ENCODE measurements around the gene PDE4B.
A peak's percentile ranks its signal among the peaks of the same experiment; 100 is the strongest.
"Not testable (repeated sequence)": the region's sequence is repeated elsewhere in the genome, so short reads cannot be mapped to it uniquely, and the experiment has no call there.

PDE4B gene

DNA sequence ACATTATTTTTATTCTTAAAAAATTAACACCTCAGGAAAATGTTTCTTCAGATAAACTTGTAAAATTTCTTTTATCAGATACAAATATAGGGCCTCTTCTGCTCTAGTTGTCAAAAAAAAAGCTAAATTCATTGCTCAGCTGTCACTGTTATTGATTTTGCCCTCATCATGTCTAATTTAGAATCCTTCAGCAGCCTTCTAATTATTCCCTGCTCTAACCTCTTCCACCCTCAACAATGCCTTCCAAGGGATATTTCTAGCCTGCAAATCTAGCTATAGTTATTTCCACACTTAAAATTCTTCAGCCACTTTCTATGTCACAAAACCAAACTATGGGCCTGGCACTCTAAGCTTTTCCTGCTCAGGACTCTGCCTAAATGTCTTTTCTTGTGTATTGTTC lies 25.2 kb downstream of the PDE4B start:
- no peak for DNase-seq

DNA sequence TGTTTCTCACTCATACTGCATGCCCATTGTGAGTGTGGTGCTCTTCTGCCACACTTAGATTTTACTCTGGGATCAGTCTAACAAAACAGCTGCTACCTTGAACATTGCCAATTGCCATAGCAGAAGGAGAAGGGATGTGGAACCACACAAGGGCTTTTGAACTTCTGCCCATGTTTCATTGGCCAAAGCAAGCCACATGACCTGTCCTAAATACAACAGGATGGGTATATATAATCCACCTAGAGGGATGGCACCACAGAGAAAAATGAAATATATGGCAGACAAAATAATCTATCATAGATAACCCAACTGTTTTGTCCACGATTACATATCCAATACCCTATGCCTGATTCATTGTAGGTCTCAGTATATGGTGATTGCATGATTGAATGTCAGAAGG lies 26.3 kb downstream of the PDE4B start:
- DNase-seq, result no peak

DNA sequence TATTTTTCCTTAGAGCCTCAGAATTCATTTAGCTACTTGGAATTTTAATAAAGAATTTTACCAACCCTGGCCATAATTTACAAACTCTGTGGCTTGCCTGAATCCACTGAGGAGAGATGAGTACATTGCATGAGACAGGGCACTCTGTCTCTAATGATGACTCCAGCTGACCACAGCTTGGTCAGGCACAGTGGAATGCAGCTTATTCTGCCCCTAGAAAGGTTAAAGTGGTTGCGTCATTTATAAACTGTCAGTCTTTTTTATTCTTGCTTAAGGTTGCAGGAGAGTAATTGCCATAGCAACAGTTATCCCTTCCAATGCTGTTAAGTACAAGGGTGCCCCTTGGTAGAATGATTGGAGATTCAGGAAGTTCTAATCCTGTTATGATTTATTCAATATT lies 28.3 kb downstream of the PDE4B start:
- DNase-seq, result no peak

DNA sequence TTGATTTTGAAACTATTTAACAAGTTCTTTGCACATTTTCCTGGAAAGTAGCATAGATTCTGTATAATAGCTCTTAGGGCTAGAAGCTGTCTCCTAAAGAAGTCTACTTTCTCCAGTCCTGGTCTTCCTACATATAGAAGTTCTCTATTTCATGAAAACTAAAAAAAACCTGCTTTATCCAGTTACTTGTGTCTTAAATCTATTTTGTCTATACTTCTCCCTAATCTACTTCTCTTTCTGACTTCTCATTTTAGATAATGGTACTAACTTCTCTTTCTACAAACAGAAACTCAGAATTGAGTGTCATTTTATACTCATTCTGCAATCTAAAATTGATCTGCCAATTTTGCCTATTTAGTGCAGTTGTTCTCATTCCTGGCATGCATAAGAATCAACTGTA lies 28.7 kb downstream of the PDE4B start:
- DNase-seq, result no peak

DNA sequence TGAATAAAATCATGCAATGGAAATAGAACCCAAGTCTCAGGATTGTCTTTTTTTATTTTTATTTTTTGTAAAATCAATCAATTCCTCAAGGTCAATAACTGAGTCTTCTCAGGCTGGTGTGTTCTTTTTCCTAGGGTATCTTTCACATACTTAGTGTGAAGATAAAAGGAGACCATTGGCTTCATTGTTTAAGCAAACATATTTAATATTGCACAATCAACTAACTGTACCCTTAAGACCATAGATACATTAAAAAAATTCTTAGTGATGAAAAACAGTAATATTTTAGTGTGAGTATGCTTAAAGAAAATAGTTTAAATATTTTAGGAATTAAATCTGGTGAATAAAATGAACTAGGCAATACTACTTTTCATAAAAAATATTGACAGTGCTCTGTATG lies 31.4 kb downstream of the PDE4B start:
- no peak for DNase-seq

DNA sequence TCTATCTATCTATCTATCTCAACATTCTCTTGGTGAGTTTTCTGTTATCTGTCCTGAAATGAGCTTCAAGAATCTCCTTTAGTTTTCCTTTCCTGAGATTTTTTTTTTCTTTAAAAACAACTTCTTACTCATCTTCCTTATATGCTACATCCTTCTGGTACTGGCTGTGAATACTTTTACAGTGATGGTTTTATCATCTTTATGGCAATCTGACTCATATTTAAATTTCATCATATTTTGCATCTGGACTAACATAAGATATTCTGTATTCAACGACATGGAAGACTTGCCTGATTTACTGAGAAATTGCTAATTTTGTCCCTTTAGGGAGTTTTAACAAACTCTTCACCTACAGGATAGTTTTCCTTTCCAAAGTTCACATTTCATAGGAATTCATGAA lies 33.0 kb downstream of the PDE4B start:
- no peak for DNase-seq

DNA sequence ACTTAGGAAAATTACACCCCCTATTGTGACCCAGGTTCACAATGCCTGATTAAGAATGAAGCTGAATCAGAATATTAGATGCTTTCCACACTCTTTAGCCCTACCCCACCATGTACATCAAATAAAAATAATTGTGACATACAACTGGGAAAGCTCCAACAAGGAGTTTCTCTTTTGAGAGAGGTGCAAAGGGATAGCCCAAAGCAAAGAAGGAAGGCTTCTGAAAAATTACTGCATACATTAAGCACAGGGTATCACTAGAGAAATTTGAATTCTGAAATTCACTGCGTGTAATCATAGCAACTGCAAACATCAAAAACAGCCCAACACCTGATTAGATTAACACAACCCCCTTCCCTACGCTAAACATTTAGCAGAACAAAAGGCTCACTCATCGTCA lies 34.1 kb downstream of the PDE4B start:
- no peak for DNase-seq

DNA sequence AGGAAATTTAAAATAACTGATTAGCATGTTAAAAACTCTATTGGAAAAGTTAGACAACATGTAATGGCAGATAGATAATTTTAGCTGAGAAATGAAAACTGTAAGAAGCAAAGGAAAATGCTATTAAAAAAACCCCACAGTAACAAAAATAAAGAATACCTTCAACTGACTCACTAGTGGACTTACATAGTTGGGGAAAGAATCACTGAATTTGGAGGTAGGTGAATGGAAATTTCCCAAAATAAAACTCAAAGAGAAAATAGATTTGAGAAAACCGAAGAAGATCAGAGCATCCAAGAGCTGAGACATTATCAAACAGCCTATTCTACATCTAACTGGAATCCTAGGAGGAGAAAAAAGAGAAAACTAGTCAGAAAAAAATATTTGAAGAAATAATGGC lies 34.7 kb downstream of the PDE4B start:
- DNase-seq, result no peak

DNA sequence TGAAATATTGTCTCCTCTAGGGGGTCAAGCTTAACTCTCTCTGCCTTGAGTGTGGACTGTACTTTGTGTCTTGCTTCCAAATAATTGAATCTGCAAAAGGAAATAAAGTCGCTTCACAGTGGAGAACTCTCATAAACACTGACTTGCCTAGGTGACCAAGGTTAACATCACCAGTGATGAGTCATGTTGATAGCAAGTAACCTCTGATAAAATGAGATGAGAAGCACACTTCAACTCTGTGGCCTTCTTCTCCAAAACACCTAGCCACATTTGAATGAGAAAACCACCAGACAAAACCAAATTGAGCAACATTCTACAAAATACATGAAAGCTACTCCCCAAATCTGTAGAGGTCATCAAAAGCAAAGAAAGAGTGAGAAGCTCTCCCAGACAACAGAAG lies 37.6 kb downstream of the PDE4B start:
- no peak for DNase-seq

DNA sequence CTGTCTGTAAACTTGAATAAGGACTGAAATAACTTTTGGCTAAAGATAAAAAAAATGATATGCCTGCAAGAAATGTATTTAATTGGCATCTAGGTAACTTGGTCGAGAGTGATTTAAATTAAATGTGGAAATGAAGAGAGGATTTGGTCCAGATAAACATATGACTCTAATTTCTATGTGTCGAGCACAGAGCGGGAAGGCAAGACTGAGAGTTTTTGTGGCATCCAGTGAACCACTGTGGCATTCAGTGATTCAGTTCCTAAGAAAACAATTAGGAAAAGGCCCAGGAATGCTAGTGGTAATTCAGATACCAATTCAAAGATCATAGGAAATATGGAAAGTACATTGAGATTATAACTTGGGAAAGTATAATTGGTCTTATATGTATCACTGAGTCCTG lies 39.6 kb downstream of the PDE4B start:
- no peak for DNase-seq

DNA sequence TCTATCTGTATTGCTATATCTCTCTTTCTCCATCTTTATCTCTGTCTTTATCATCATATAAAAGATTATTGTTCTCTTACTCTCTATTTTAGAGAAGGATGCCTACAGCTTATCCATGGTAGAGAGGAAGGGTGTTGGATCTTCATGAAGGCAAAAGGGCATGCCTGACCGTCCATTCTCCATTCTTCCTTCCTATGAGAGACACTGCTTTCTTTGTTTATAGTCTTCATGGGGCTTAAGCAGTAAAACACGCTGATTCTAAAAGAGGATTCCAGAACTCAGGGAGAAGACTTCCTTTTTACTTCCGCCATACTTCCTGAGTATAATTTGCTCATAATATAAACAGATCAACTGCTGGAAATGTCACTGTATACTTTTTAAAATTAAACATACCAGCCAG lies 44.0 kb downstream of the PDE4B start:
- no peak for DNase-seq

DNA sequence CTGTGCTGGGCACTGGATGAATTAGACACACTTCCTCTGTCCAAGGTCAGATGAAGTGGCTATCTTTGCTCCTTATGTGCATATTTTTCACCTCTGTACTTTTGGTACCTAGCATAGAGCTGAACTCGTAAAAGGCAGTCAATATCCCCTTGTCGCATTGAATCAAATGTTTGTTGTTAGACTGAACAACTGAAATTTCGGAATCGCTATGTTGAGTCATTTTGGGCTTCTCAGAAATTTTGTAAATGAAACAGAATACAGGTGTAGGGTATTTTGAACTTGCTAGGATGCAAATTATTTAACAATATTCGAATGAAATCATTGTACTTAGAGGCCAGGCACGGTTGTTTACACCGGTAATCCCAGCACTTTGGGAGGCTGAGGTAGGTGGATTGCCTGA lies 48.0 kb downstream of the PDE4B start:
- no peak for DNase-seq

DNA sequence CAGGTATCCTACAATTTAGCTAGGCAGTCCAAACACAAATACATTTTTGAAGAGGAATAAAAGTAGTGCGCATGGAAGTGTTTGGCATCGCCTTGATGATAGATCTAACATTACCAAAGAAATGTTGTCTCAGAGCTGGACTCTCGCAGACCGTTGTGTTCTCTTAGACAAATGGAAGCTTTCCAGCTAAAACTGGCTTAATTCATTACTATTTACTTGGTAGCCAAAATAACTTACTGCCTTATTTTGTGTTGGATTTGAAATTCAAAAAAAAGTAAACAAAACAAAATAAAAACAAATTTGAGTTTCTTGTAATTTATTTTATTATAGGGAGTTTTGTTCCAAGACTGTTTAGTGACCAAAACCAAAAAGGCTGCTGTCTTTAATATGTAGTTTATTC lies 51.6 kb downstream of the PDE4B start:
- DNase-seq, result no peak

DNA sequence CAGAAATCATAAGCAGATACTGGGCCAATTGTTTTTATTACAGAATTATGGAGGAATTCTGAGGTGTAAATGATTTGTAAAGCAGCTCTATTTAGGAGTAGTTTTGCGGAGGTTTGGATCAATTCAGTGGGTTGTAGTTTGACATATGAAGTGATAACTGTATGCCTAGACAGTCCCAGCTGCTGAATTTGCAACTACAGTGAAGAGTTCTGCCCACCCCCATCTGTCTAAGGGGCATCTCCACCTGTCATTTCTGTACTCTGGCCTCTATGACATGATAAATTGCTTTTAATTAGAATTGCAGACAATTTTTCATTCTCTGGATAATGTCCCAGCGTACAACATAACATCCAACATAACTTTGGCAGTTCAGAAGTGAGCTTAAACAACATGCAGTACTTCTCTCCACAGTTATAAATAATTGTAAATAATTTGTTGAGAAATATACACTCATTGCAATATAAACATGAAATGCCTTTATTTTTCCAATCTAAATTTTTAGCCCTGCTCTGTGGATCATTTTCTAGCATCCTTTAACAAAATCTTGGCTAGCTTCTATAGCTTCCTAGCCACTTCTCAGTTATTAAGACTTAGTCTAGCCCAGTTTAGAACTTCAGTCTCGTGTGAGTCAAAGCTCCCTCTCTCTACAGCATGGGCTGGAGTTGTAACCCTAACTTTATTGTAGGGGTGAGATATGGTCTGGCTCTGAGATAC lies 52.3 kb downstream of the PDE4B start:
- peak; percentile 87 for DNase-seq

DNA sequence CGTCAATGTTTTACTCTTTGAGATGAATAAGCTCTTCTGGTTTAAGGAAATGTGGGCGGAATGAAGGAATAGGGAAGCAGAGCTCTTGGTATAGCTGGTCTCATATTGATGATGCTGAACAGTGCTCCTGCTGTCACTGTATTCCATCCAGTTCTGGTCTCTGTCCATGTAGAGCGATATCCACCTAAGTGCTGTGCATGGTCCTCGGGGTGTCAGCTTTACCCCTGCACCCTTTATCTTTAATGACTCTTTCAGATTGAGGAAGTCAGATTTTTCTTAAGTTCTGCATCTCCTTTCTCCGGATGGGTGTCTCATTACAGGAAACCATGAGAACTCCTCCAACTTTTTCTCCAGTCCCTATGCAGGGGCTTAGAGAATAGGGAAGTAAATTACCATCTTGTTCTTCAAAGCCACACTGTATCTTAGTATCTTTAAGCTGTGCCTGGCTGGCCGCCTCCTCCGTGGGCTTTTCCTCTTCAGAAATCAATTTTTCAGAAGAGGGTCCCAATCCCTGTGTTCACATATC lies 52.9 kb downstream of the PDE4B start:
- no peak for DNase-seq

DNA sequence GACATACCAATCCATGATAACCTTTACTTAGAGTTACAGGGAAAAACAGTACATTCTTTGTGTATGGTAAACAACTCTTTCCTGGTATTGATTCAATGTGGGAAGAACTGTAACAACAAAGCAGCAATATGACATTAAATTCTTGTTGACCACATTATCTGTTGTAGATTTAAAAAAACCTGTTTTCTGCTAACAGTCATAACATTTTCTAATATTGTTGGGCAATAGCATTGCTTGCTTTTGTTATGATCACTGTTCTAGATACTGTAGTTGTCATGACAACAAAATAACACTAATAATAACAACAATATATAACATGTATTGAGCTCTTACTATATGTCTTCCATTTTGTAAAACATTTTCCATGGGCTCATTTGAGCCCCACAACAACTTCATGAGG lies 54.2 kb downstream of the PDE4B start:
- DNase-seq, result no peak

DNA sequence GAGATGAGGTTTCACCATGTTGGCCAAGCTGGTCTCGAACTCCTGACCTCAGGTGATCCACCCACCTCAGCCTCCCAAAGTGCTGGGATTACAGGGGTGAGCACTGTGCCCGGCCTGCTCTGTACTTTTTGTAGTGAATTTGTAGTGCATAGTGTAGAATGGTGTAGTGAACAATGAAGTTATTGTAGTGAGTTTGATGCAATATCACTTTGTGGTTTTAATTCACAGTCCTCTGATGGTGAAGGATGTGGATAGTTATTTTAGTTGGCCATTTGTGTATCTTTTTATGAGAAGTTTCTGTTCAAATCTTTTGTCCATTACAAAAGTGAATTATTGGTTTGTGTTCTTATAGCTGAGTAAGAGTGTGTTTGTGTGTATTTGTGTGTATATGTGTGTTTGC lies 57.6 kb downstream of the PDE4B start:
- DNase-seq, result no peak

DNA sequence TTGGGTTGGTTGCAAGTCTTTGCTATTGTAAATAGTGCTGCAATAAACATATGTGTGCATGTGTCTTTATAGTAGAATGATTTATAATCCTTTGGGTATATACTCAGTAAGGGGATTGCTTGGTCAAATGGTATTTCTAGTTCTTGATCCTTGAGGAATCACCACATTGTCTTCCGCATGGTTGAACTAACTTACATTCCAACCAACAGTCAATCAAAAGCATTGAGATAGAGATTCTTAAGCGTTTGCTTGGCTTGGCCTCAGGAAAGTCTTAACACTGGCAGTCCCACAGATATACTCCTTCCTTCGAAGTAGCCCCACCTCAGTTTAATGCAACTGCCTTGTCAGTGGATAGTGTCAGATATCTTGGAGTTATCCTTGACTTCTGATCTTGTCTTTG lies 63.9 kb downstream of the PDE4B start:
- DNase-seq, result not testable (repeated sequence)

DNA sequence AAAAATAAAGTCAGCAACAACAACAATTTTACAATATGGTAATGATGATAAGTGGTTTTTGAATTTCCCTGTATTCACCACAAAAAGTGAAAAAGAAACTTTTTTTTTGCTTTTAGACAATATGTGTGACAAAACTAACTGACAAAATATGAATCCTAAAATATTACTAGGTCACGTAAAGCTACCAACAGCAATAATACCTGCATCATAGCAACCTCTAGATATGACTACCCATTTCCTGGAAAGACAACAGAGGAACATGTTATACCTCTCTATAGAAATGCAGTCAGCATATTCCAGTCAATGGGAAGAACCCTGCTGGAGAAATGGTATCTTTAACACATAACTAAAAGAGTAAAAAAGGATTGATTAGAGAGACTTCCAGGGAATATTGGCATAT lies 73.7 kb downstream of the PDE4B start:
- DNase-seq, result no peak

DNA sequence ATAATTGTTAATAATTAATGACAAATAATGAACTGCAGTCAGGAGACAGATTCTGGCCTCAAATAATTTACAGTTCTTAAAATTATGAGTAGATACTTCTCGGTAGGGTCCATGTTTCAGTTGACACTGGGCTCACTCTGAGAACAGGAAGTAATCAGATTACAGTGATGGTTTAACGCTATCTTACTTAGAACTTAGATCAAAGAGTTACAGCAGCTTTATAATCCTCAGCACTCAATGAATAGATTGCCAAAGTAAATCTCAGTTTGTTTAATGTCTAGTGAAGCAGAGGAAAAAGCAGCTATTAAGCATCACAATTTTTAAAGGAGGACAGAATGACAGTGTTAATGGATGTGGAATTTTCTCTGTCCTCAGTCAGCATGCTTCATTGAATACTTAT lies 79.6 kb downstream of the PDE4B start:
- DNase-seq, result no peak

DNA sequence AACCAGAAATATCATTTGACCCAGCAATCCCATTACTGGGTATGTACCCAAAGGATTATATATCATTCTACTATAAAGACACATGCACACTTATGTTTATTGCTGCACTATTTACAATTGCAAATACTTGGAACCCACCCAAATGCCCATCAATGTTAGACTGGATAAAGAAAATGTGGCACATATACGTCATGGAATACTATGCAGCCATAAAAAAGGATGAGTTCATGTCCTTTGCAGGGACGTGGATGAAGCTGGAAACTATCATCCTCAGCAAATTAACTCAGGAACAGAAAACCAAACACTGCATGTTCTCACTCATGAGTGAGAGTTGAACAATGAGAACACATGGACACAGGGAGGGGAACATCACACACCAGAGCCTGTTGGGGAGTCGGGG lies 85.6 kb downstream of the PDE4B start:
- DNase-seq, result not testable (repeated sequence)

DNA sequence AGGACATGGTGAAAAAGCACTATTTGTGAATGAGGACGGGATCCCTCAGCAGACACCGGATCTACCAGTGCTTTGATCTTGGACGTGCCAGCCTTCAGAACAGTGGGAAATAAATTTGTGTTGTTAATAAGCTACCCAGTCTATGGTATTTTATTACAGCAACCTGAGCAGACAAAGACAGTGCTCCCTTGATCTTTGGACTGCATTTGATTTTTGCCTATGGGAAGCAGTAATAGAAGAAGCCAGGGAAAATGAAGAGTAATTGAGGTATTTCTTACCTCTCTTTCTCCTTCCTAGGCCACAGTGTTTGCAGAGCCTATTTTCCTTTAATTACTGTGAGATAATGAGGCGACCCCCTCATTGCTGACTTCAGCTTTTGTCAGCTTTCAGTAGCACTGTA lies 87.9 kb downstream of the PDE4B start:
- no peak for DNase-seq

DNA sequence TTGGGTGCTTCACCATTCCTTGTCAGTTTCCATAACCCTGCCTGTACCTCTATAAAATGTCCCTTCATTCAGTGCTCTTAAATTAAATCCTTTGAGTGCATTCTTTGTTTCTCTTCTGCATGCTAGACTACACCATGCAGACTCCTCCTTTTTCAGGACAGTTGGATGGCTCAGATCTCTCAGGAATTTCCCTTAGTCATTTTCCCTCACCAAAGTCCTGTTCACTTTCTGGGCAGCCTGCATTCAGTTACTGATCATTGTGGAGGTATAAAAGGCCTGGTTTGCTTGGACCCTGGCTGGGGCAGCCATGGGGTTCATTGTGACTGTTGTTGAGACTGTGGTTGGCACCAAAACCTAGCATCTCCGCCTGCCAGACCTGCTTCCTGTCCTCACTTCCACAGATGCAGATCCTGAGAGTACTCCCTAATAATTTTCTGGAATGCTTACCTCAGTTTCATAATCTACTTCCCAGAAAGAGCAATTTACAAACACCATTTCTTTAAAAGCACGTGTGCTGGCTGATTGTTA lies 88.4 kb downstream of the PDE4B start:
- DNase-seq, result no peak

DNA sequence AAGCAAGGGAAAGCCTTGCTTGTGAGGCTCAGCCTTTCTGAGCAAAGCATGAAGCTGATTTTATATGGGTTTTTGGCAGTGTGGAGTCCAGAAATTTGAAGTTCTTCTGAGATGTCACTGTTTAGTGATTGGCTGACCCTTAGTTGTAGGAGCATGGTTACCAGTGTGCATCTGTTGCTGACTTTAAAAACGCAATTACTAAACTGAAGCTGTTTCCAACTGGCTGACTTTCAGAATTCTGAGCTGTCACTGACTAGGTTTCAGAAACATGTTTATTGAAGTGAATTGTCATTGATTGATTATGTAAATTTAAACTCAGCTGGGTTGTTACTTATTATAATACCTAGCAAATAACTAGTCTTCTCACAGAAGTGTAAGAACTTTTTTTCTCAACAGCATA lies 89.4 kb downstream of the PDE4B start:
- no peak for DNase-seq

DNA sequence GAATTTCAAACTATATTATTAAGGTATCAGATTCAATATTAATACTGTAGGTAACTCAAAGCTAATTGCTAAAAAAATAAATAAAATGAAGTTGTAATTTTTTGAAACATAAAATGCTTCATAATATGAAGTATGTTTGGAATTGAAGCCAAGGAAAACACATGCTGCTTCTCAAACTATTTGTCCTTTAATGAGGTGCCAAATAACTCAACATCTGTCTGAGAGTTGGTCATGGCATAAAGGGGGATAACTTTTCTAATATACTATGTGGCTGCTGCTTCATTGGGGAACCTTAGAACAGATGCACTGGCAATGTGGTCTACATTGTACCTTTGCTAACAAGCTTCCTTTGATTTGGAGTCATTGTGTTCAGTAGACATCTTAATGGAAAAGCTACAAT lies 96.7 kb downstream of the PDE4B start:
- DNase-seq, result no peak
